ENCODE results near the gene C9orf152. TPM values are rescaled to one million over a fixed set of nuclear protein-coding genes. Genes with fewer than 3 reads are reported as not detected.

C9orf152 gene
- not detected for total RNA-seq
- polyA plus RNA-seq, result not detected
- long read RNA-seq, donor 1, result 0 reads
- long read RNA-seq, donor 2, result 0 reads

DNA sequence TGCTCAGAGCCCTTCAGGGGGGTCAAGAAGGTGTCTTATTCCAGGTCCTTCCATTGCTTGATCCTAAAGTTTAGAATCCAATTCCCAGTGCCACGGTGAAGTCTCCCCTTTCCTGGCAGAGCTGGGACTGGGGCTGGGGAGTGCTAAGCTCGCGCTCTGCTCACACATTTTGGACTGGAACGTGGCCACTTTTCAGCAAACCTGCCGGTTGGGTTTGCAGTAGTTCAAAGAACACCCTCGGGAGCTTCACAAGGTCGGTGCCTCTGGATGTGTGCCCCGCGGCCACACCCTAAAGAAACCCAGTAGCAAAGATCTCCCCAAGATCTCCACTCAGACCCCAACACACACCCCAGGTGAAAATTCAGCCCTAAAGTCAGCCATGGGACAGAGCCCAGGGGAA, at the start of gene C9orf152:
C9orf152 (minus strand) TSS at position 129 of the 400 bp plus-strand sequence. CDS start 580 bp downstream, outside the sequence.
- 80 to 93% (median 84%) methylated on average over 6 to 9 of the region's 9 CpGs for WGBS, 5 donors
- H3K4me3 ChIP-seq, result no peak within 1 kb of the TSS
- intact Hi-C loops (cut with DNase I; ENCODE audit: low total_unique reads), result no loop called here

DNA sequence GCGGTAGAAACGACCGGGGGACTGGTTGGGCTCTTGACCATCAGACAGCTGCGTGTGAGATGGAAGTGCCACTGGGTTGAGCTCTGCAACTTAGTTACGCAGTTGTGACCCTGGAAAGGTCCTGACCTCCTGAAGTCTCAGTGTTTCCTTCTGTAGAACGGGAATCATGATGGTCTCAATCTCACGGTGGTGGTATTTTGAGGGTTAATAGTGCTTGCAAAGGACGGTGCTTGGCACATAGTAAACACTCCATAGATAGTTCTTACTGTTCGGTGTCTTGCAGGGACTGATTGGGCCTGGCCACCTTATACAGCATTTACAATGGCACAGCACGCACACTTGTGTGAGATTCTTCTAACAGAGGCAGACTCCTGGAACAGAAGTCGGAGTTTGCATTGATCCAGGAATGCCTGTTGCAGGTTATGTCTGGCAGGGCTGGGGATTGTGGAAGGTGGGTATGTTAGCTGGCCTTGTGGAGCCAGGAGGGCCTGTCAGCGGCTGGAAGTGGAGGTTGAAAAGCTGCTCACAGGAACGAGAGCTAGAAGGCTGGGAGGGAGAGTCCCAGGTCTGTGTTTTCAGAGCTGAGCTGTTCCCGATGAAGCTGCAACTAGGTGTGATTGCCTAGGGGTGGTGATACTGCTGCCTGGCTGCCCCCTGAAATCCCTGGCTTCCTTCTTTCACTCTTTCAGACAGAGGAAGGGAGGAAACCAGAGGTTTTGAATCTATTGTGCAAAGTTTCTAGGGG, 49.3 kb upstream of the C9orf152 start:
- H3K4me3 ChIP-seq, result peak overlapping the region; percentile 79 to 94 (median 85)
- no peaks in the 10 kb centered on the region for H3K9me3 ChIP-seq
- intact Hi-C loops (cut with DNase I; ENCODE audit: low total_unique reads), result no loop called here
- TF ChIP-seq POLR2A (IDR thresholded peaks at IDR 0.05) (no peak), CTCF (IDR thresholded peaks at IDR 0.05 in 8 of 11, conservative IDR thresholded peaks at IDR 0.05 in 3 of 11) (no peak), POLR2AphosphoS5 (IDR thresholded peaks at IDR 0.05) (no peak)
- WGBS, 5 donors, result 9 to 16% (median 12%) methylated on average over 11 to 14 of the region's 14 CpGs
- no peaks in the 10 kb centered on the region for H3K27me3 ChIP-seq (replicated peaks in 1 of 7)
- DNase-seq, result peak; percentile 79
- H3K4me1 ChIP-seq, result peaks cover 4 to 57% (median 41%) of the 10 kb centered on the region in 6 donors
- no peaks in the 10 kb centered on the region for H3K36me3 ChIP-seq
- H3K27ac ChIP-seq, result peak overlapping the region; percentile 85 to 98 (median 92)

More for the DNA sequence above, at the start of gene C9orf152:
- Histone ChIP-seq H3K9me3 (peaks cover 0 to 4% (median 0%) of the 10 kb centered on the region in 8 donors), H3K27ac (no peak within 1 kb of the TSS), H3K27me3 (replicated peaks in 1 of 7) (peaks cover 0 to 8% (median 0%) of the 10 kb centered on the region in 7 donors), H3K4me1 (no peaks in the 10 kb centered on the region), H3K36me3 (no peaks in the 10 kb centered on the region)
- no peak for TF ChIP-seq CTCF (IDR thresholded peaks at IDR 0.05 in 8 of 11, conservative IDR thresholded peaks at IDR 0.05 in 3 of 11)
- TF ChIP-seq POLR2AphosphoS5 (IDR thresholded peaks at IDR 0.05), result no peak
- TF ChIP-seq POLR2A (IDR thresholded peaks at IDR 0.05), result no peak
- no peak for DNase-seq

GRCh38 chr9:110256380-110257096, 48.6 kb upstream of the C9orf152 start, which contains the start of gene TXN:
Gene TXN (minus strand): TSS chr9:110256507. CDS start chr9:110256435, 72 bp downstream.
- intact Hi-C loops (cut with DNase I; ENCODE audit: low total_unique reads), result no loop called here

More at GRCh38 chr9:110256380-110257096, 48.6 kb upstream of the C9orf152 start, which contains the start of gene TXN:
- Histone ChIP-seq H3K27me3 (replicated peaks in 1 of 7) (no peaks in the 10 kb centered on the region), H3K27ac (peak within 1 kb of the TSS; percentile 85 to 98 (median 92)), H3K9me3 (no peaks in the 10 kb centered on the region), H3K4me3 (peak within 1 kb of the TSS; percentile 79 to 94 (median 85)), H3K36me3 (no peaks in the 10 kb centered on the region), H3K4me1 (peaks cover 4 to 57% (median 41%) of the 10 kb centered on the region in 6 donors)
- no peak for TF ChIP-seq CTCF (IDR thresholded peaks at IDR 0.05 in 8 of 11, conservative IDR thresholded peaks at IDR 0.05 in 3 of 11)
- peak; percentile 85 to 93 (median 87) for TF ChIP-seq POLR2AphosphoS5 (IDR thresholded peaks at IDR 0.05)
- peak in 1 of 3 donors; percentile 72 for TF ChIP-seq POLR2A (IDR thresholded peaks at IDR 0.05)
- WGBS, 5 donors, result 0 to 1% (median 0%) methylated on average over 43 to 65 of the region's 65 CpGs
- peak; percentile 97 for DNase-seq

Measured in spleen (tissue), 13 donors.